ENCODE data around the gene IL36B.

DNA sequence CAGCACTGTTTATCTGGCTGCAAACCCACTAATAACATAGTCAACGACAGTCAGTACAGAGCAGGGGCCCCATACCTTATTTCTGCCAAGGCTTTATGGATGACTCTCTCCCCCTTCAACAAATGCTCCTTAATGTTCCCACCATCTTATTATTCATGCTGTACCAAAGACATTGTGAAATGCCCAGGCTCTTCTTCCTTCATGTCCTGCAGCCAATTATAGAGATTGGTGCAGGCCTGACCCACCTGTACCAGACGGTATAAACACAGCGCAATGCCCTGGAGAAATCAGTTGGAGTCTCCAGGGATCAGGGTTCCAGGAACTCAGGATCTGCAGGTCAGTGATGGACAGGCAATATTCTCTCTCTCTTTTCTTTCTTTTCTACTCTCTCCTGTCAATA, 15.0 kb upstream of the IL36B start, which contains the start of gene IL1F10:
- TF ChIP-seq CTCF (IDR thresholded peaks at IDR 0.05) (no peak), POLR2A (IDR thresholded peaks at IDR 0.05) (no peak)

Data from uterus (tissue), 2 donors.